AG10803 (cell line): ENCODE results near the gene RNF213.

Source experiments
- DNase-seq: peaks from one replicate; pipeline ENCODE4 v3.0.0; 2010; ENCODE audit warnings: low read depth
- H3K4me3 ChIP-seq: 2 replicates; pipeline ENCODE4 v1.5.1; 2011; ENCODE audit warnings: mild to moderate bottlenecking, low read length, control low read depth
- CTCF ChIP-seq: conservative IDR thresholded peaks from 2 replicates; pipeline ENCODE4 v1.5.1; 2011; ENCODE audit warnings: mild to moderate bottlenecking, low read length, control low read depth, inconsistent platforms

Gene RNF213

GRCh38 chr17:80284631-80285030, 24.0 kb downstream of the RNF213 start:
- DNase-seq, result no peak
- no peak for TF ChIP-seq CTCF
- no peak overlapping the region for H3K4me3 ChIP-seq

GRCh38 chr17:80285237-80285920, 24.7 kb downstream of the RNF213 start:
- no peak overlapping the region for H3K4me3 ChIP-seq
- no peak for DNase-seq
- TF ChIP-seq CTCF, result no peak

GRCh38 chr17:80286638-80286960, 25.9 kb downstream of the RNF213 start:
- DNase-seq, result no peak
- TF ChIP-seq CTCF, result no peak
- no peak overlapping the region for H3K4me3 ChIP-seq

GRCh38 chr17:80287038-80287437, 26.4 kb downstream of the RNF213 start:
- TF ChIP-seq CTCF, result no peak
- no peak for DNase-seq

GRCh38 chr17:80287806-80288567, 27.3 kb downstream of the RNF213 start:
- H3K4me3 ChIP-seq, result no peak overlapping the region
- DNase-seq, result no peak
- no peak for TF ChIP-seq CTCF

More at GRCh38 chr17:80287038-80287437, 26.4 kb downstream of the RNF213 start:
- H3K4me3 ChIP-seq, result no peak overlapping the region

GRCh38 chr17:80289616-80290015, 29.0 kb downstream of the RNF213 start:
- DNase-seq, result no peak
- TF ChIP-seq CTCF, result no peak
- no peak overlapping the region for H3K4me3 ChIP-seq

GRCh38 chr17:80290156-80290555, 29.5 kb downstream of the RNF213 start:
- no peak for DNase-seq
- no peak overlapping the region for H3K4me3 ChIP-seq
- TF ChIP-seq CTCF, result no peak
